HG02938 (cell line): Measurements from ENCODE around the gene CAD.

Source experiments
- ATAC-seq: cut with Tn5 transposase; IDR thresholded peaks from one replicate; pipeline ENCODE4 v1.9.1; 2021; ENCODE audit warnings: mild to moderate bottlenecking, moderate library complexity; ENCODE audit not compliant: unreplicated experiment

CAD gene

GRCh38 chr2:27275211-27276150 lies 58.3 kb downstream of the CAD start, which contains the start of gene DNAJC5G:
TSS of gene DNAJC5G (plus strand) at chr2:27275433. CDS start at chr2:27276729, 1,296 bp downstream.
- no peak for ATAC-seq

- ATAC-seq: no peak
Measured at GRCh38 chr2:27278010-27278409, 60.8 kb downstream of the CAD start.

GRCh38 chr2:27280826-27281225 lies 63.7 kb downstream of the CAD start:
- no peak for ATAC-seq

GRCh38 chr2:27281442-27281841 lies 64.3 kb downstream of the CAD start:
- ATAC-seq: no peak

GRCh38 chr2:27281855-27282559 lies 64.8 kb downstream of the CAD start, which contains the start of gene TRIM54:
TSS of gene TRIM54 (plus strand) at chr2:27282429. CDS start at chr2:27282732, 303 bp downstream.
- ATAC-seq: no peak

GRCh38 chr2:27282892-27283291 lies 65.7 kb downstream of the CAD start:
- no peak for ATAC-seq

- no peak for ATAC-seq
Measured at GRCh38 chr2:27284996-27285395, 67.8 kb downstream of the CAD start.

- ATAC-seq: no peak
Measured at GRCh38 chr2:27285481-27285880, 68.3 kb downstream of the CAD start.

- ATAC-seq: no peak
Measured at GRCh38 chr2:27288610-27289009, 71.4 kb downstream of the CAD start.

- ATAC-seq: no peak
Measured at GRCh38 chr2:27290549-27290948, 73.4 kb downstream of the CAD start.

- ATAC-seq: no peak
Measured at GRCh38 chr2:27291865-27292264, 74.7 kb downstream of the CAD start.
